Upper lobe of left lung (tissue), 4 donors: ENCODE results near the gene CCSAP.

Experiments used
- POLR2AphosphoS5 ChIP-seq, 2 donors: sonication (generic); formaldehyde crosslinking; IDR thresholded peaks; one replicate each; pipeline ENCODE4 v1.5.1; 2017; ENCODE audit warnings: antibody characterized with exemption in 2 of 2
- TF ChIP-seq, protein P1 (sequence below), 6 experiments: fragments of 450-650 bp in 4 of 6; fragments of 200-600 bp in 2 of 6; sonication (generic) in 2 of 6; IDR thresholded peaks; one replicate each; pipeline ENCODE4 v1.5.1; 2016 to 2019; ENCODE audit warnings: antibody characterized with exemption in 6 of 6

GRCh38 chr1:229303855-229304254 lies 39.0 kb downstream of the CCSAP start:
- TF ChIP-seq, protein P1, sequence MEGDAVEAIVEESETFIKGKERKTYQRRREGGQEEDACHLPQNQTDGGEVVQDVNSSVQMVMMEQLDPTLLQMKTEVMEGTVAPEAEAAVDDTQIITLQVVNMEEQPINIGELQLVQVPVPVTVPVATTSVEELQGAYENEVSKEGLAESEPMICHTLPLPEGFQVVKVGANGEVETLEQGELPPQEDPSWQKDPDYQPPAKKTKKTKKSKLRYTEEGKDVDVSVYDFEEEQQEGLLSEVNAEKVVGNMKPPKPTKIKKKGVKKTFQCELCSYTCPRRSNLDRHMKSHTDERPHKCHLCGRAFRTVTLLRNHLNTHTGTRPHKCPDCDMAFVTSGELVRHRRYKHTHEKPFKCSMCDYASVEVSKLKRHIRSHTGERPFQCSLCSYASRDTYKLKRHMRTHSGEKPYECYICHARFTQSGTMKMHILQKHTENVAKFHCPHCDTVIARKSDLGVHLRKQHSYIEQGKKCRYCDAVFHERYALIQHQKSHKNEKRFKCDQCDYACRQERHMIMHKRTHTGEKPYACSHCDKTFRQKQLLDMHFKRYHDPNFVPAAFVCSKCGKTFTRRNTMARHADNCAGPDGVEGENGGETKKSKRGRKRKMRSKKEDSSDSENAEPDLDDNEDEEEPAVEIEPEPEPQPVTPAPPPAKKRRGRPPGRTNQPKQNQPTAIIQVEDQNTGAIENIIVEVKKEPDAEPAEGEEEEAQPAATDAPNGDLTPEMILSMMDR (IDR thresholded peaks at IDR 0.05): no peak
- no peak for TF ChIP-seq POLR2AphosphoS5 (IDR thresholded peaks at IDR 0.05)
